Kidney (tissue), 14 donors: ENCODE results near the gene DEPDC4. TPM values are rescaled to one million over a fixed set of nuclear protein-coding genes. Genes with fewer than 3 reads are reported as not detected.
"Not testable (repeated sequence)": the region's sequence is repeated elsewhere in the genome, so short reads cannot be mapped to it uniquely, and the experiment has no call there.

Experiments used
- DNase-seq, 5 donors: peaks; one replicate each; pipeline ENCODE4 v3.0.0-alpha.2; 2013 to 2020
- FAIRE-seq: peaks from 2 replicates; lab custom pipeline; 2012; peaks lifted over from hg19 to GRCh38; lab: Jason Lieb, UNC
- H3K27ac ChIP-seq, 2 donors: one replicate each; pipeline ENCODE4 v1.7.0; 2013; ENCODE audit warnings: low read depth in 2 of 2, low read length in 2 of 2, inconsistent platforms in 1 of 2
- H3K27me3 ChIP-seq: one replicate; pipeline ENCODE4 v1.7.1; 2013; ENCODE audit warnings: low read length, inconsistent platforms; ENCODE audit not compliant: control insufficient read depth, insufficient read depth
- H3K36me3 ChIP-seq, 3 donors: one replicate each; pipeline versions ENCODE4 v1.7.0 to v1.7.1; 2013; ENCODE audit warnings: low read length in 3 of 3, control low read depth in 1 of 3, inconsistent platforms in 1 of 3; ENCODE audit not compliant: insufficient read depth in 3 of 3, control insufficient read depth in 2 of 3
- H3K4me1 ChIP-seq, 3 donors: one replicate each; pipeline versions ENCODE4 v1.7.0 to v1.7.1; 2013; ENCODE audit warnings: low read length in 3 of 3, inconsistent platforms in 1 of 3, low read depth in 1 of 3; ENCODE audit not compliant: control insufficient read depth in 2 of 3, insufficient read depth in 2 of 3
- H3K4me3 ChIP-seq, 3 donors: one replicate each; pipeline versions ENCODE4 v1.7.0 to v1.8.1; 2013; ENCODE audit warnings: low read length in 3 of 3, control low read depth in 1 of 3, inconsistent platforms in 1 of 3
- H3K9ac ChIP-seq, 3 donors: one replicate each; pipeline versions ENCODE4 v1.7.0 to v1.7.1; 2013; ENCODE audit warnings: low read length in 3 of 3, control low read depth in 1 of 3, inconsistent platforms in 1 of 3
- H3K9me3 ChIP-seq, 3 donors: one replicate each; pipeline versions ENCODE4 v1.7.0 to v1.7.1; 2013; ENCODE audit warnings: low read length in 3 of 3, control low read depth in 1 of 3, inconsistent platforms in 1 of 3; ENCODE audit not compliant: control insufficient read depth in 2 of 3, insufficient read depth in 1 of 3
- CTCF ChIP-seq: IDR thresholded peaks from 3 replicates; pipeline ENCODE4 v1.5.1; 2012; ENCODE audit warnings: mild to moderate bottlenecking, moderate library complexity, borderline replicate concordance; ENCODE audit not compliant: insufficient read depth; ENCODE audit errors: extremely low read depth
- intact Hi-C: fragments of 100-400 bp; cut with DNase I; formaldehyde crosslinking; loops from one replicate; pipeline ENCODE4 v1.11.1; 2022
- polyA plus RNA-seq: library from polyadenylated mRNA; stranded (reverse); fragments of 350-450 nt; fragmentation: Illumina TruSeq; extraction: RNeasy Lipid Tissue Mini Kit (QIAGEN cat#74804); gene quantifications from one replicate; pipeline ENCODE4 v1.2.3, GENCODE V29; 2014; ENCODE audit warnings: low read depth, low replicate concordance; ENCODE audit not compliant: insufficient read depth
- total RNA-seq: library from RNA; stranded (reverse); fragmentation: NEBNext Ultra II Directional; extraction: Animal tissue kit (Norgen Biotek cat#: 25700); gene quantifications from one replicate; pipeline ENCODE4 v1.2.1, GENCODE V29; 2021
- donor health status: control.
- donor health status: control.
- donor health status: control.
- donor health status: control.
- donor health status: control.
- donor health status: DM: yes; HTN: yes; CAD: no.
- donor health status: Normal renal cell carcinoma (clear cell type).

DEPDC4 gene
- total and polyA plus RNA-seq, 2 donors from 2014 or later: 1.1 to 1.4 TPM

GRCh38 chr12:100266585-100266834 lies 369 bp downstream of the DEPDC4 start:
- peak overlapping the region; percentile 92 to 93 for H3K27ac ChIP-seq
- intact Hi-C loops: no loop called here
- H3K4me3 ChIP-seq: peak overlapping the region; percentile 79 to 95 (median 83)
- DNase-seq: peak in 1 of 5 donors; percentile 94
- H3K9me3 ChIP-seq: no peaks in the 10 kb centered on the region
- H3K36me3 ChIP-seq: no peaks in the 10 kb centered on the region
- peaks cover 4 to 12% (median 9%) of the 10 kb centered on the region in 3 donors for H3K4me1 ChIP-seq
- FAIRE-seq: no peak
- peak overlapping the region in 2 of 3 donors; percentile 80 to 94 for H3K9ac ChIP-seq
- H3K27me3 ChIP-seq: no peaks in the 10 kb centered on the region
- TF ChIP-seq CTCF: no peak

GRCh38 chr12:100265732-100266584 lies 921 bp downstream of the DEPDC4 start:
- FAIRE-seq (no peak), DNase-seq (peak in 1 of 5 donors; percentile 53)
- no peaks in the 10 kb centered on the region for H3K27me3 ChIP-seq
- no peaks in the 10 kb centered on the region for H3K36me3 ChIP-seq
- peaks cover 4 to 12% (median 9%) of the 10 kb centered on the region in 3 donors for H3K4me1 ChIP-seq
- intact Hi-C loops: no loop called here
- peak overlapping the region in 2 of 3 donors; percentile 80 to 94 for H3K9ac ChIP-seq
- no peaks in the 10 kb centered on the region for H3K9me3 ChIP-seq
- TF ChIP-seq CTCF: no peak
- H3K4me3 ChIP-seq: peak overlapping the region; percentile 79 to 95 (median 83)
- peak overlapping the region; percentile 28 to 93 for H3K27ac ChIP-seq

- peaks cover 4 to 12% (median 9%) of the 10 kb centered on the region in 3 donors for H3K4me1 ChIP-seq
- DNase-seq, H3K27me3 ChIP-seq, H3K4me3 ChIP-seq, intact Hi-C loops, H3K9me3 ChIP-seq, H3K27ac ChIP-seq, FAIRE-seq, H3K36me3 ChIP-seq, H3K9ac ChIP-seq: not testable (repeated sequence)
Observed at GRCh38 chr12:100265107-100265506, 1.8 kb downstream of the DEPDC4 start.

- intact Hi-C loops: no loop called here
- Histone ChIP-seq H3K27me3 (no peaks in the 10 kb centered on the region), H3K27ac (no peak overlapping the region), H3K9ac (no peak overlapping the region), H3K4me3 (no peak overlapping the region), H3K36me3 (no peaks in the 10 kb centered on the region), H3K4me1 (no peaks in the 10 kb centered on the region), H3K9me3 (no peaks in the 10 kb centered on the region)
- no peak for FAIRE-seq
- no peak for TF ChIP-seq CTCF
- DNase-seq: no peak
Observed at GRCh38 chr12:100263131-100263530, 3.7 kb downstream of the DEPDC4 start.
